Neural cell (in vitro differentiated cells): ENCODE measurements around the gene TAB3. TPM values are rescaled to one million over a fixed set of nuclear protein-coding genes. Genes with fewer than 3 reads are reported as not detected.

Experiments
- H2AFZ ChIP-seq: fragments of 200-600, 300-800 bp; sonication (generic), shearing (Covaris generic); 2 replicates; pipeline ENCODE4 v1.6.0; 2014; ENCODE audit warnings: low read depth, mild to moderate bottlenecking, antibody characterized with exemption, low read length, moderate library complexity
- H3F3A ChIP-seq: fragments of 200-600 bp; shearing (Covaris generic); 2 replicates; pipeline ENCODE4 v1.6.1; 2016; ENCODE audit warnings: mild to moderate bottlenecking, moderate library complexity, mixed read lengths, antibody characterized with exemption, low read length; ENCODE audit not compliant: insufficient read depth, poor library complexity, severe bottlenecking
- H3K27ac ChIP-seq: fragments of 200-600, 300-800 bp; sonication (generic), shearing (Covaris generic); 2 replicates; pipeline ENCODE4 v1.5.1; 2014; ENCODE audit warnings: mild to moderate bottlenecking, low read length, moderate library complexity
- H3K27me3 ChIP-seq: fragments of 300-800, 200-600 bp; sonication (generic), shearing (Covaris generic); 2 replicates; pipeline ENCODE4 v1.6.0; 2014; ENCODE audit warnings: mild to moderate bottlenecking, low read depth, low read length, moderate library complexity; ENCODE audit not compliant: insufficient read depth
- H3K36me3 ChIP-seq: fragments of 300-800, 200-600 bp; sonication (generic), shearing (Covaris generic); 2 replicates; pipeline ENCODE4 v1.5.1; 2014; ENCODE audit warnings: mild to moderate bottlenecking, antibody characterized with exemption, low read length, moderate library complexity; ENCODE audit not compliant: insufficient read depth
- H3K4me2 ChIP-seq: fragments of 300-800, 200-600 bp; sonication (generic), shearing (Covaris generic); 2 replicates; pipeline ENCODE4 v1.6.0; 2014; ENCODE audit warnings: mild to moderate bottlenecking, low read length
- H3K4me3 ChIP-seq: fragments of 300-800, 200-600 bp; sonication (generic), shearing (Covaris generic); 2 replicates; pipeline ENCODE4 v1.5.1; 2014; ENCODE audit warnings: mild to moderate bottlenecking, low read length, moderate library complexity
- H3K79me2 ChIP-seq: fragments of 200-600 bp; shearing (Covaris generic); replicated peaks from 2 replicates; pipeline ENCODE4 v1.6.0; 2014; ENCODE audit warnings: mild to moderate bottlenecking, low read length, moderate library complexity; ENCODE audit not compliant: insufficient read depth
- H3K9ac ChIP-seq: fragments of 300-800, 200-600 bp; sonication (generic), shearing (Covaris generic); 2 replicates; pipeline ENCODE4 v1.6.1; 2016; ENCODE audit warnings: mild to moderate bottlenecking, low read length, mixed read lengths
- H3K9me2 ChIP-seq: fragments of 200-600 bp; shearing (Covaris generic); 2 replicates; pipeline ENCODE4 v1.6.1; 2016; ENCODE audit warnings: mild to moderate bottlenecking, low read length, mixed read lengths; ENCODE audit not compliant: insufficient read depth
- H3K9me3 ChIP-seq: fragments of 200-600, 300-800 bp; sonication (generic), shearing (Covaris generic); 2 replicates; pipeline ENCODE4 v1.6.1; 2016; ENCODE audit warnings: mild to moderate bottlenecking, mixed run types, low read length, moderate library complexity, mixed read lengths
- H4K20me1 ChIP-seq: fragments of 200-600 bp; shearing (Covaris generic); 2 replicates; pipeline ENCODE4 v1.6.1; 2016; ENCODE audit warnings: mild to moderate bottlenecking, mixed run types; ENCODE audit not compliant: insufficient read depth
- EP300 ChIP-seq: fragments of 450-650 bp; conservative IDR thresholded peaks from 2 replicates; pipeline ENCODE4 v1.6.1; 2014; ENCODE audit warnings: antibody characterized with exemption, mild to moderate bottlenecking, moderate library complexity; ENCODE audit not compliant: poor library complexity, severe bottlenecking
- EZH2 ChIP-seq: fragments of 200-600, 300-800 bp; shearing (Covaris generic), sonication (generic); IDR thresholded peaks from 2 replicates; pipeline ENCODE4 v1.6.1; 2014; ENCODE audit warnings: antibody characterized with exemption, low read length, borderline replicate concordance, mild to moderate bottlenecking; ENCODE audit not compliant: insufficient read depth, poor library complexity, severe bottlenecking
- MXI1 ChIP-seq: fragments of 450-650 bp; conservative IDR thresholded peaks from 2 replicates; pipeline ENCODE4 v1.6.1; 2014; ENCODE audit warnings: antibody characterized with exemption, mild to moderate bottlenecking; ENCODE audit not compliant: poor library complexity, severe bottlenecking
- POLR2AphosphoS5 ChIP-seq: IDR thresholded peaks from 2 replicates; pipeline ENCODE4 v1.6.1; 2012
- RAD21 ChIP-seq: fragments of 450-650 bp; conservative IDR thresholded peaks from 2 replicates; pipeline ENCODE4 v1.6.1; 2014; ENCODE audit warnings: antibody characterized with exemption, mild to moderate bottlenecking, moderate library complexity
- SMC3 ChIP-seq: fragments of 450-650 bp; conservative IDR thresholded peaks from 2 replicates; pipeline ENCODE4 v1.6.1; 2014; ENCODE audit warnings: antibody characterized with exemption, mild to moderate bottlenecking, moderate library complexity; ENCODE audit not compliant: poor library complexity
- TAF1 ChIP-seq: IDR thresholded peaks from 2 replicates; pipeline ENCODE4 v1.6.1; 2012; ENCODE audit warnings: low read depth
- polyA plus RNA-seq: library from polyadenylated mRNA; depleted of rRNA; stranded (reverse); fragments of >200 nt; gene quantifications from 2 replicates; pipeline ENCODE4 v1.2.3, GENCODE V29; 2014
- TF ChIP-seq, protein P1 (sequence below): fragments of 450-650 bp; IDR thresholded peaks from 2 replicates; pipeline ENCODE4 v1.5.1; 2014; ENCODE audit warnings: antibody characterized with exemption, mild to moderate bottlenecking, moderate library complexity; ENCODE audit not compliant: poor library complexity, severe bottlenecking
- TF ChIP-seq, protein P2 (sequence below): IDR thresholded peaks from 2 replicates; pipeline ENCODE4 v1.6.1; 2012; ENCODE audit warnings: borderline replicate concordance

The TAB3 gene
- polyA plus RNA-seq, 1 donor from 2014 or later: 28.7 TPM

DNA sequence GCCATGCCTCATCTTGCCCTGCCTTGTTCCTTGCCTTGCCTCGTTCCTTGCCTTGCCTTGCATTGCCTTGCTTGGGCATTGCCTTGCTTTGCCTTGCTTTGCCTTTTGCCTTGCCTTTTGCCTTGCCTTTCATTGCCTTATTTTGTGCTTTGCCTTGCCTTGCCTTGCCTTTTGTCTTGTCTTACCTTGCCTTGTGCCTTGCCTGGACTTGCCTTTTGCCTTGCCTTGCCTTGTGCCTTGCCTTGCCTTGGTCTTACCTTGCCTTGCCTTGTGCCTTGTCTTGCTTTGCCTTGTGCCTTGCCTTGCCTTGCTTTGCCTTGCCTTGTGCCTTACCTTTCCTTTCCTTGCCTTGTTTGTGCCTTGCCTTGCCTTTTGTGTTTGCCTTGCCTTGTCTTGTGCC lies 88.2 kb downstream of the TAB3 start:
- H3F3A ChIP-seq: no peaks in the 10 kb centered on the region
- H3K9me2 ChIP-seq: no peaks in the 10 kb centered on the region
- no peaks in the 10 kb centered on the region for H3K9me3 ChIP-seq
- no peaks in the 10 kb centered on the region for H3K79me2 ChIP-seq
- H3K4me3 ChIP-seq: no peak overlapping the region
- no peak overlapping the region for H2AFZ ChIP-seq
- H4K20me1 ChIP-seq: no peaks in the 10 kb centered on the region
- no peaks in the 10 kb centered on the region for H3K27me3 ChIP-seq
- TF ChIP-seq POLR2AphosphoS5 (no peak), SMC3 (no peak), MXI1 (no peak), EP300 (no peak), EZH2 (no peak), TAF1 (no peak), RAD21 (no peak)
- TF ChIP-seq, protein P1, sequence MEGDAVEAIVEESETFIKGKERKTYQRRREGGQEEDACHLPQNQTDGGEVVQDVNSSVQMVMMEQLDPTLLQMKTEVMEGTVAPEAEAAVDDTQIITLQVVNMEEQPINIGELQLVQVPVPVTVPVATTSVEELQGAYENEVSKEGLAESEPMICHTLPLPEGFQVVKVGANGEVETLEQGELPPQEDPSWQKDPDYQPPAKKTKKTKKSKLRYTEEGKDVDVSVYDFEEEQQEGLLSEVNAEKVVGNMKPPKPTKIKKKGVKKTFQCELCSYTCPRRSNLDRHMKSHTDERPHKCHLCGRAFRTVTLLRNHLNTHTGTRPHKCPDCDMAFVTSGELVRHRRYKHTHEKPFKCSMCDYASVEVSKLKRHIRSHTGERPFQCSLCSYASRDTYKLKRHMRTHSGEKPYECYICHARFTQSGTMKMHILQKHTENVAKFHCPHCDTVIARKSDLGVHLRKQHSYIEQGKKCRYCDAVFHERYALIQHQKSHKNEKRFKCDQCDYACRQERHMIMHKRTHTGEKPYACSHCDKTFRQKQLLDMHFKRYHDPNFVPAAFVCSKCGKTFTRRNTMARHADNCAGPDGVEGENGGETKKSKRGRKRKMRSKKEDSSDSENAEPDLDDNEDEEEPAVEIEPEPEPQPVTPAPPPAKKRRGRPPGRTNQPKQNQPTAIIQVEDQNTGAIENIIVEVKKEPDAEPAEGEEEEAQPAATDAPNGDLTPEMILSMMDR: no peak
- TF ChIP-seq, protein P2, sequence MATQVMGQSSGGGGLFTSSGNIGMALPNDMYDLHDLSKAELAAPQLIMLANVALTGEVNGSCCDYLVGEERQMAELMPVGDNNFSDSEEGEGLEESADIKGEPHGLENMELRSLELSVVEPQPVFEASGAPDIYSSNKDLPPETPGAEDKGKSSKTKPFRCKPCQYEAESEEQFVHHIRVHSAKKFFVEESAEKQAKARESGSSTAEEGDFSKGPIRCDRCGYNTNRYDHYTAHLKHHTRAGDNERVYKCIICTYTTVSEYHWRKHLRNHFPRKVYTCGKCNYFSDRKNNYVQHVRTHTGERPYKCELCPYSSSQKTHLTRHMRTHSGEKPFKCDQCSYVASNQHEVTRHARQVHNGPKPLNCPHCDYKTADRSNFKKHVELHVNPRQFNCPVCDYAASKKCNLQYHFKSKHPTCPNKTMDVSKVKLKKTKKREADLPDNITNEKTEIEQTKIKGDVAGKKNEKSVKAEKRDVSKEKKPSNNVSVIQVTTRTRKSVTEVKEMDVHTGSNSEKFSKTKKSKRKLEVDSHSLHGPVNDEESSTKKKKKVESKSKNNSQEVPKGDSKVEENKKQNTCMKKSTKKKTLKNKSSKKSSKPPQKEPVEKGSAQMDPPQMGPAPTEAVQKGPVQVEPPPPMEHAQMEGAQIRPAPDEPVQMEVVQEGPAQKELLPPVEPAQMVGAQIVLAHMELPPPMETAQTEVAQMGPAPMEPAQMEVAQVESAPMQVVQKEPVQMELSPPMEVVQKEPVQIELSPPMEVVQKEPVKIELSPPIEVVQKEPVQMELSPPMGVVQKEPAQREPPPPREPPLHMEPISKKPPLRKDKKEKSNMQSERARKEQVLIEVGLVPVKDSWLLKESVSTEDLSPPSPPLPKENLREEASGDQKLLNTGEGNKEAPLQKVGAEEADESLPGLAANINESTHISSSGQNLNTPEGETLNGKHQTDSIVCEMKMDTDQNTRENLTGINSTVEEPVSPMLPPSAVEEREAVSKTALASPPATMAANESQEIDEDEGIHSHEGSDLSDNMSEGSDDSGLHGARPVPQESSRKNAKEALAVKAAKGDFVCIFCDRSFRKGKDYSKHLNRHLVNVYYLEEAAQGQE: no peak
- no peak overlapping the region for H3K27ac ChIP-seq
- H3K36me3 ChIP-seq: no peaks in the 10 kb centered on the region
- no peak overlapping the region for H3K4me2 ChIP-seq
- no peak overlapping the region for H3K9ac ChIP-seq

DNA sequence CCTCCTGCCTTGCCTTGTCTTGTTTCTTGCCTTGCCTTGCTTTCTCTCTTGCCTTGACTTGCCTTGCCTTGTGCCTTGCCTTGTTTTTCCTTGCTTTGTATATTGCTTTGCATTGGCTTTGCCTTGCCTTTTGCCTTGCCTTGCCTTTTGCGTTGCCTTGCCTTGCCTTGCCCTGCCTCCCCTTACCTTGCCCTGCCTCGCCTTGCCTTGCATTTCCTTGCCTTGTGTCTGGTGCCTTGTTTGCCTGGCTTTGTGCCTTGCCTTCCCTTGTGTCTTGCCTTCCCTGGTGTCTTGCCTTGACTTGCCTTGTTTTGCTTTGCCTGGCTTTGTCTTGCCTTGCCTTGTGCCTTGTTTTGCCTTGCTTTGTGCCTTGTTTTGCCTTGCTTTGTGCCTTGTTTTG lies 89.7 kb downstream of the TAB3 start:
- Histone ChIP-seq H3K27me3 (no peaks in the 10 kb centered on the region), H4K20me1 (no peaks in the 10 kb centered on the region), H3K4me2 (no peak overlapping the region), H3K9ac (no peak overlapping the region), H2AFZ (no peak overlapping the region), H3K4me3 (no peak overlapping the region), H3K79me2 (no peaks in the 10 kb centered on the region), H3K9me2 (no peaks in the 10 kb centered on the region), H3K36me3 (no peaks in the 10 kb centered on the region), H3K9me3 (no peaks in the 10 kb centered on the region), H3F3A (no peaks in the 10 kb centered on the region), H3K27ac (no peak overlapping the region)
- TF ChIP-seq, protein P1: no peak
- no peak for TF ChIP-seq RAD21
- no peak for TF ChIP-seq SMC3
- no peak for TF ChIP-seq EZH2
- no peak for TF ChIP-seq TAF1
- no peak for TF ChIP-seq MXI1
- TF ChIP-seq POLR2AphosphoS5: no peak
- TF ChIP-seq, protein P2: no peak
- no peak for TF ChIP-seq EP300
